HepG2 (cell line): ENCODE data around the gene CAPZB. TPM values are rescaled to one million over a fixed set of nuclear protein-coding genes. Genes with fewer than 3 reads are reported as not detected.

Source experiments
- ATAC-seq: fragments of 200-7000 bp; cut with Tn5 transposase; 3 replicates; pipeline ENCODE4 v1.9.1; 2020; ENCODE audit warnings: mild to moderate bottlenecking, moderate library complexity
- BruUV-seq: library from RNA; stranded (reverse); fragments of 400-500 nt; replicated peaks from 2 replicates; lab custom pipeline; 2021; lab: Mats Ljungman, UMichigan
- CTCF ChIA-PET: fragments of 300-600 bp; formaldehyde crosslinking; extraction: SDS; loops from one replicate; lab custom pipeline; 2021; ENCODE audit warnings: low total read pairs, inconsistent platforms, low intra/inter-chr PET ratio; lab: Yijun Ruan, JAX
- POLR2A ChIA-PET: fragments of 350-600 bp; sonication (Branson Sonifier 250); formaldehyde crosslinking; loops from one replicate; lab custom pipeline; 2020; ENCODE audit warnings: antibody characterized with exemption, inconsistent platforms; lab: Yijun Ruan, JAX
- DNase-seq: peaks from one replicate; pipeline ENCODE4 v3.0.0-alpha.2; 2015; ENCODE audit warnings: low spot score
- FAIRE-seq: peaks from 3 replicates; lab custom pipeline; 2011; peaks lifted over from hg19 to GRCh38; lab: Jason Lieb, UNC
- H2AFZ ChIP-seq: one replicate; pipeline ENCODE4 v1.6.1; 2011; ENCODE audit warnings: low read length, inconsistent platforms
- H3K27ac ChIP-seq: fragments of 300-600 bp; 3 replicates; pipeline ENCODE4 v1.8.0; 2011; ENCODE audit warnings: mixed run types, mild to moderate bottlenecking, mixed read lengths, low read length, inconsistent platforms; ENCODE audit not compliant: insufficient read depth; ENCODE audit errors: extremely low read length
- H3K27me3 ChIP-seq, 2 experiments: fragments of 200-600 bp in 1 of 2; 2 replicates in 1 of 2; 3 replicates in 1 of 2; pipeline versions ENCODE4 v1.6.0 to v1.8.0; 2011; ENCODE audit warnings: low read length in 2 of 2, mild to moderate bottlenecking in 2 of 2, moderate library complexity in 2 of 2, inconsistent platforms in 1 of 2; ENCODE audit not compliant: insufficient read depth in 2 of 2, control insufficient read depth in 1 of 2
- H3K36me3 ChIP-seq, 2 experiments: fragments of 200-600 bp in 1 of 2; replicated peaks in 1 of 2; 2 replicates in 1 of 2; 3 replicates in 1 of 2; pipeline versions ENCODE4 v1.5.1 to v1.8.0; 2011; ENCODE audit warnings: low read length in 2 of 2, inconsistent platforms in 1 of 2; ENCODE audit not compliant: insufficient read depth in 2 of 2, control insufficient read depth in 1 of 2
- H3K4me1 ChIP-seq: 2 replicates; pipeline ENCODE4 v1.5.1; 2012; ENCODE audit warnings: low read length, inconsistent platforms; ENCODE audit not compliant: insufficient read depth
- H3K4me2 ChIP-seq: 2 replicates; pipeline ENCODE4 v1.6.0; 2011; ENCODE audit warnings: low read depth, low read length, inconsistent platforms
- H3K4me3 ChIP-seq, 3 experiments: fragments of 200-600 bp in 1 of 3; sonication (generic), shearing (Covaris generic) in 1 of 3; replicated peaks in 1 of 3; 2 replicates each; pipeline ENCODE4 v1.5.1; 2011 to 2016; ENCODE audit warnings: low read length in 3 of 3, inconsistent platforms in 2 of 3, low read depth in 2 of 3, mild to moderate bottlenecking in 2 of 3, control low read depth in 1 of 3, mixed read lengths in 1 of 3; ENCODE audit not compliant: insufficient read depth in 1 of 3
- H3K79me2 ChIP-seq: one replicate; pipeline ENCODE4 v1.6.1; 2011; ENCODE audit warnings: low read length, inconsistent platforms; ENCODE audit not compliant: insufficient read depth
- H3K9ac ChIP-seq: 2 replicates; pipeline ENCODE4 v1.6.0; 2011; ENCODE audit warnings: mild to moderate bottlenecking, low read depth, low read length, inconsistent platforms; ENCODE audit not compliant: insufficient read depth
- H3K9me3 ChIP-seq: 2 replicates; pipeline ENCODE4 v1.5.1; 2012; ENCODE audit warnings: mild to moderate bottlenecking, low read length
- H4K20me1 ChIP-seq: 2 replicates; pipeline ENCODE4 v1.6.0; 2011; ENCODE audit warnings: inconsistent platforms, mild to moderate bottlenecking, low read length, moderate library complexity; ENCODE audit not compliant: insufficient read depth
- ARID2 ChIP-seq: sonication (generic); formaldehyde crosslinking; IDR thresholded peaks from 2 replicates; pipeline ENCODE4 v1.8.1; 2022; ENCODE audit warnings: mild to moderate bottlenecking, missing genetic modification reagents, borderline replicate concordance
- HNRNPUL1 ChIP-seq: fragments of 200-400 bp; formaldehyde crosslinking; IDR thresholded peaks from 2 replicates; pipeline ENCODE4 v1.6.1; 2017; ENCODE audit warnings: low read depth, mild to moderate bottlenecking, low read length, moderate library complexity
- KLF13 ChIP-seq: sonication (generic); formaldehyde crosslinking; IDR thresholded peaks from 2 replicates; pipeline ENCODE4 v1.4.0; 2020; ENCODE audit warnings: mild to moderate bottlenecking, missing genetic modification reagents
- RARG ChIP-seq: sonication (generic); formaldehyde crosslinking; IDR thresholded peaks from 2 replicates; pipeline ENCODE4 v1.4.0; 2020; ENCODE audit warnings: low read depth, mild to moderate bottlenecking, missing genetic modification reagents
- RBM22 ChIP-seq: fragments of 200-400 bp; formaldehyde crosslinking; optimal IDR thresholded peaks from 2 replicates; pipeline ENCODE3; 2017; ENCODE audit warnings: mild to moderate bottlenecking, low read length, moderate library complexity
- REXO4 ChIP-seq: sonication (generic); formaldehyde crosslinking; IDR thresholded peaks from 2 replicates; pipeline ENCODE4 v1.8.0; 2022; ENCODE audit warnings: missing genetic modification reagents, mild to moderate bottlenecking, borderline replicate concordance
- SAFB2 ChIP-seq: sonication (generic); formaldehyde crosslinking; IDR thresholded peaks from 2 replicates; pipeline ENCODE4 v1.5.1; 2020; ENCODE audit warnings: missing genetic modification reagents, low read depth, mild to moderate bottlenecking, borderline replicate concordance
- ZFX ChIP-seq: sonication (generic); formaldehyde crosslinking; IDR thresholded peaks from 2 replicates; pipeline ENCODE4 v1.4.0; 2020; ENCODE audit warnings: mild to moderate bottlenecking, low read depth, missing genetic modification reagents, moderate library complexity
- ZKSCAN8 ChIP-seq: IDR thresholded peaks from 2 replicates; pipeline ENCODE4 v1.6.1; 2016; ENCODE audit warnings: borderline replicate concordance, missing genetic modification reagents, missing compliant biosample characterization
- ZNF331 ChIP-seq: sonication (generic); formaldehyde crosslinking; IDR thresholded peaks from 2 replicates; pipeline ENCODE4 v1.4.0; 2020; ENCODE audit warnings: missing genetic modification reagents
- ZNF567 ChIP-seq: sonication (generic); formaldehyde crosslinking; IDR thresholded peaks from 2 replicates; pipeline ENCODE4 v1.8.1; 2023; ENCODE audit warnings: mild to moderate bottlenecking, missing genetic modification reagents, borderline replicate concordance
- ZNF615 ChIP-seq: sonication (generic); formaldehyde crosslinking; IDR thresholded peaks from 2 replicates; pipeline ENCODE4 v1.5.0; 2020; ENCODE audit warnings: mild to moderate bottlenecking, missing genetic modification reagents, borderline replicate concordance
- ZNF629 ChIP-seq: sonication (generic); formaldehyde crosslinking; conservative IDR thresholded peaks from 2 replicates; pipeline ENCODE4 v1.5.0; 2020; ENCODE audit warnings: missing genetic modification reagents
- ZNF704 ChIP-seq: sonication (generic); formaldehyde crosslinking; IDR thresholded peaks from 2 replicates; pipeline ENCODE4 v1.8.1; 2023; ENCODE audit warnings: mild to moderate bottlenecking, inconsistent platforms, moderate library complexity, missing genetic modification reagents, borderline replicate concordance
- ZNF816 ChIP-seq: sonication (generic); formaldehyde crosslinking; IDR thresholded peaks from 2 replicates; pipeline ENCODE4 v1.8.0; 2022; ENCODE audit warnings: missing genetic modification reagents, mild to moderate bottlenecking, borderline replicate concordance
- WGBS: methylation state at CpG from one replicate; pipeline ENCODE4 v1.1.6; 2017; ENCODE audit warnings: low lambda C conversion rate; 5-methylcytosine and 5-hydroxymethylcytosine counted together
- in situ Hi-C: cut with HindIII; loops from 2 replicates; pipeline ENCODE4 v1.10.0; 2017; ENCODE audit warnings: low pct_unique_long_range_greater_than_20kb; ENCODE audit not compliant: extremely low pct_ligation_motif_present
- intact Hi-C: fragments of 100-400 bp; cut with micrococcal nuclease; formaldehyde crosslinking; loops from one replicate; pipeline ENCODE4 v1.10.0; 2022; ENCODE audit not compliant: unreplicated experiment
- polyA plus RNA-seq, 8 experiments: library from polyadenylated mRNA; depleted of rRNA in 3 of 8; stranded (reverse) in 7 of 8; unstranded in 1 of 8; fragments of >200 nt; fragmentation: Illumina TruSeq in 4 of 8; extraction: Trizol in 4 of 8; gene quantifications; 2 replicates each; pipeline versions ENCODE4 v1.2.1 to v1.2.3, GENCODE V29; 2011 to 2016; ENCODE audit warnings: low read depth in 4 of 8, missing spikeins in 1 of 8, mixed read lengths in 1 of 8; ENCODE audit not compliant: insufficient read depth in 1 of 8
- total RNA-seq, 5 experiments: library from RNA; depleted of rRNA; stranded (reverse); fragments of >200 nt; fragmentation: Illumina TruSeq; extraction: Trizol; gene quantifications; 2 replicates each; pipeline ENCODE4 v1.2.3, GENCODE V29; 2016; ENCODE audit warnings: low read depth in 1 of 5

Gene CAPZB
- total and polyA plus RNA-seq, 2 of the 13 experiments (the other 11 are each of a cell fraction or from before 2014, with no cell fraction given) = 58.9 to 76.9 TPM

- peaks cover 6% of the 10 kb centered on the region; the same call in 1 of the 2 replicates for H4K20me1 ChIP-seq
- no peak overlapping the region for H3K4me3 ChIP-seq
- H3K9ac ChIP-seq = no peak overlapping the region
- WGBS = 99% methylated on average over 5 of the region's 5 CpGs
- in situ Hi-C loops = no loop called here
- H3K27me3 ChIP-seq = no peaks in the 10 kb centered on the region
- no peaks in the 10 kb centered on the region for H3K9me3 ChIP-seq
- BruUV-seq = no TSS peak
- TF ChIP-seq ZNF629 (CRISPR knock-in tag) = peak; percentile 81
- TF ChIP-seq SAFB2 = no peak
- CTCF ChIA-PET = no interaction called here
- no peak overlapping the region for H2AFZ ChIP-seq
- ATAC-seq = no peak
- H3K4me1 ChIP-seq = peaks cover 71% of the 10 kb centered on the region
- H3K27ac ChIP-seq = no peak overlapping the region
- DNase-seq = no peak
- POLR2A ChIA-PET = no interaction called here
- intact Hi-C loops = no loop called here
- H3K79me2 ChIP-seq = peaks cover 41% of the 10 kb centered on the region
- peaks cover 1 to 8% of the 10 kb centered on the region in 2 experiments; a peak in 4 of 5 replicates for H3K36me3 ChIP-seq
- no peak for FAIRE-seq
- H3K4me2 ChIP-seq = no peak overlapping the region
Measured at GRCh38 chr1:19406680-19407079, 78.7 kb downstream of the CAPZB start.

GRCh38 chr1:19405761-19406487, 79.4 kb downstream of the CAPZB start:
- H3K79me2 ChIP-seq = peaks cover 46% of the 10 kb centered on the region
- H2AFZ ChIP-seq = no peak overlapping the region
- no peak overlapping the region for H3K4me2 ChIP-seq
- 95% methylated on average over 20 of the region's 22 CpGs for WGBS
- H3K27me3 ChIP-seq = no peaks in the 10 kb centered on the region
- H3K27ac ChIP-seq = no peak overlapping the region
- intact Hi-C loops (no loop called here), in situ Hi-C loops (no loop called here)
- no peak for TF ChIP-seq ZFX
- no peak for TF ChIP-seq ZNF816 (CRISPR knock-in tag)
- TF ChIP-seq ZNF704 = no peak
- TF ChIP-seq ARID2 (CRISPR knock-in tag) = no peak
- no peak for TF ChIP-seq ZKSCAN8 (CRISPR knock-in tag)
- peak; percentile 10 for TF ChIP-seq RBM22
- TF ChIP-seq RARG (CRISPR knock-in tag) = no peak
- TF ChIP-seq KLF13 (CRISPR knock-in tag) = no peak
- 0 out of 2 replicates have a peak, but pooled peaks have one; percentile 16 for TF ChIP-seq ZNF615
- TF ChIP-seq REXO4 (CRISPR knock-in tag) = no peak
- no peak for TF ChIP-seq ZNF567
- no peak for TF ChIP-seq HNRNPUL1
- TF ChIP-seq ZNF331 (CRISPR knock-in tag) = no peak
- CTCF ChIA-PET = no interaction called here
- BruUV-seq = no TSS peak
- peaks cover 71% of the 10 kb centered on the region for H3K4me1 ChIP-seq
- no peak for DNase-seq
- POLR2A ChIA-PET = interaction anchor here (0.7 kb wide), 1 partner anchor 19 kb away, joined by 3 read pairs; no protein-coding TSS in a partner anchor
- ATAC-seq = no peak
- peaks cover 9% of the 10 kb centered on the region; the same call in 1 of the 2 replicates for H4K20me1 ChIP-seq
- no peak for FAIRE-seq
- no peaks in the 10 kb centered on the region for H3K9me3 ChIP-seq
- no peak overlapping the region for H3K4me3 ChIP-seq
- no peak overlapping the region for H3K9ac ChIP-seq
- H3K36me3 ChIP-seq = peaks cover 1 to 4% of the 10 kb centered on the region in 2 experiments; a peak in 3 of 5 replicates
